GM23248 (cell line): Measurements from ENCODE around the gene CMSS1. TPM values are rescaled to one million over a fixed set of nuclear protein-coding genes. Genes with fewer than 3 reads are reported as not detected.

ENCODE experiments used
- DNase-seq: peaks from one replicate; pipeline ENCODE4 v3.0.0-alpha.2; 2015
- H2AFZ ChIP-seq: fragments of 200-600 bp; sonication (generic); 2 replicates; pipeline ENCODE4 v1.6.1; 2016; ENCODE audit warnings: antibody characterized with exemption
- H3F3A ChIP-seq: fragments of 200-600 bp; sonication (generic); 2 replicates; pipeline ENCODE4 v1.6.1; 2016; ENCODE audit warnings: mild to moderate bottlenecking, antibody characterized with exemption, mixed run types; ENCODE audit not compliant: insufficient read depth
- H3K27ac ChIP-seq: fragments of 200-600 bp; sonication (generic); 2 replicates; pipeline ENCODE4 v1.5.1; 2016; ENCODE audit warnings: mild to moderate bottlenecking
- H3K27me3 ChIP-seq: fragments of 200-600 bp; sonication (generic); replicated peaks from 2 replicates; pipeline ENCODE4 v1.6.1; 2016; ENCODE audit warnings: mild to moderate bottlenecking; ENCODE audit not compliant: insufficient read depth
- H3K36me3 ChIP-seq: fragments of 200-600 bp; sonication (generic); 2 replicates; pipeline ENCODE4 v1.6.1; 2016; ENCODE audit warnings: low read depth, mild to moderate bottlenecking
- H3K4me1 ChIP-seq: fragments of 200-600 bp; sonication (generic); 2 replicates; pipeline ENCODE4 v1.6.1; 2016; ENCODE audit warnings: mild to moderate bottlenecking; ENCODE audit not compliant: insufficient read depth
- H3K4me2 ChIP-seq: fragments of 200-600 bp; sonication (generic); one replicate; pipeline ENCODE4 v1.6.1; 2016; ENCODE audit warnings: mild to moderate bottlenecking; ENCODE audit not compliant: unreplicated experiment
- H3K4me3 ChIP-seq: fragments of 200-600 bp; sonication (generic); 2 replicates; pipeline ENCODE4 v1.5.1; 2016; ENCODE audit warnings: mild to moderate bottlenecking
- H3K79me2 ChIP-seq: fragments of 200-600 bp; sonication (generic); 2 replicates; pipeline ENCODE4 v1.6.1; 2016; ENCODE audit warnings: mild to moderate bottlenecking; ENCODE audit not compliant: insufficient read depth
- H3K9ac ChIP-seq: fragments of 200-600 bp; sonication (generic); 2 replicates; pipeline ENCODE4 v1.6.1; 2016; ENCODE audit warnings: mild to moderate bottlenecking
- H3K9me2 ChIP-seq: fragments of 200-600 bp; sonication (generic); 2 replicates; pipeline ENCODE4 v1.6.1; 2016; ENCODE audit warnings: mixed run types, mild to moderate bottlenecking, moderate library complexity; ENCODE audit not compliant: insufficient read depth
- H3K9me3 ChIP-seq: fragments of 200-600 bp; sonication (generic); one replicate; pipeline ENCODE4 v1.6.1; 2017; ENCODE audit warnings: low read depth
- H4K20me1 ChIP-seq: fragments of 200-600 bp; sonication (generic); 2 replicates; pipeline ENCODE4 v1.6.0; 2016; ENCODE audit not compliant: insufficient read depth
- EZH2 ChIP-seq: fragments of 200-600 bp; sonication (generic); IDR thresholded peaks from 2 replicates; pipeline ENCODE4 v1.6.1; 2018; ENCODE audit warnings: antibody characterized with exemption, mild to moderate bottlenecking; ENCODE audit not compliant: insufficient read depth, poor library complexity, severe bottlenecking
- EZH2phosphoT487 ChIP-seq: fragments of 200-600 bp; sonication (generic); IDR thresholded peaks from 2 replicates; pipeline ENCODE4 v1.6.1; 2018; ENCODE audit warnings: antibody characterized with exemption, moderate library complexity, mild to moderate bottlenecking, low read depth; ENCODE audit not compliant: insufficient read depth
- WGBS, 2 experiments: methylation state at CpG; one replicate each; pipeline ENCODE4 v1.1.6; 2015 to 2017; ENCODE audit warnings: low lambda C conversion rate in 2 of 2, low coverage in 1 of 2; ENCODE audit errors: missing lambda C conversion rate in 2 of 2; 5-methylcytosine and 5-hydroxymethylcytosine counted together
- in situ Hi-C: fragments of 300-500 bp; cut with MboI; formaldehyde crosslinking; loops from 2 replicates; pipeline ENCODE4 v1.15.0; 2020
- polyA plus RNA-seq: library from polyadenylated mRNA; unstranded; fragments of >200 nt; fragmentation: Nextera tagmentation; extraction: Ambion mirVana; gene quantifications from 2 replicates; pipeline ENCODE4 v1.2.1, GENCODE V29; 2016
- total RNA-seq: library from RNA; depleted of rRNA; stranded (reverse); fragments of >200 nt; shearing (Covaris generic); gene quantifications from 2 replicates; pipeline ENCODE4 v1.2.3, GENCODE V29; 2014

Gene CMSS1
- total and polyA plus RNA-seq, 2 experiments from 2014 or later: 17.2 to 26.6 TPM

GRCh38 chr3:99803297-99803696 lies 14.4 kb upstream of the CMSS1 start:
- H3K36me3 ChIP-seq: no peaks in the 10 kb centered on the region
- H3K9me3 ChIP-seq: no peaks in the 10 kb centered on the region
- H4K20me1 ChIP-seq: no peaks in the 10 kb centered on the region
- no peak overlapping the region for H3K27ac ChIP-seq
- H3K4me1 ChIP-seq: no peaks in the 10 kb centered on the region
- no peak for DNase-seq
- no peaks in the 10 kb centered on the region for H3K9me2 ChIP-seq
- 9 to 17% methylated on average over 1 of the region's 1 CpG for WGBS, 2 experiments
- TF ChIP-seq EZH2phosphoT487: no peak
- TF ChIP-seq EZH2: no peak
- H3K9ac ChIP-seq: no peak overlapping the region
- H3K4me2 ChIP-seq: no peak overlapping the region
- 0 out of 2 replicates have a peak, but pooled peaks cover 3% of the 10 kb centered on the region for H3F3A ChIP-seq
- no peak overlapping the region for H3K4me3 ChIP-seq
- H3K27me3 ChIP-seq: no peaks in the 10 kb centered on the region
- H3K79me2 ChIP-seq: no peaks in the 10 kb centered on the region
- in situ Hi-C loops: no loop called here
- no peak overlapping the region for H2AFZ ChIP-seq

GRCh38 chr3:99805160-99805559 lies 12.5 kb upstream of the CMSS1 start:
- no peaks in the 10 kb centered on the region for H3K9me3 ChIP-seq
- H3K79me2 ChIP-seq: no peaks in the 10 kb centered on the region
- no peaks in the 10 kb centered on the region for H3K9me2 ChIP-seq
- no peak overlapping the region for H3K9ac ChIP-seq
- H3K36me3 ChIP-seq: no peaks in the 10 kb centered on the region
- in situ Hi-C loops: no loop called here
- H3K4me1 ChIP-seq: no peaks in the 10 kb centered on the region
- TF ChIP-seq EZH2phosphoT487 (no peak), EZH2 (no peak)
- no peak overlapping the region for H2AFZ ChIP-seq
- no peaks in the 10 kb centered on the region for H3K27me3 ChIP-seq
- H3K4me2 ChIP-seq: no peak overlapping the region
- H3K4me3 ChIP-seq: no peak overlapping the region
- H3K27ac ChIP-seq: no peak overlapping the region
- no peak for DNase-seq
- no peaks in the 10 kb centered on the region for H4K20me1 ChIP-seq
- 0 out of 2 replicates have a peak, but pooled peaks cover 3% of the 10 kb centered on the region for H3F3A ChIP-seq
- WGBS, 2 experiments: 54 to 59% methylated on average over 2 of the region's 2 CpGs

DNA sequence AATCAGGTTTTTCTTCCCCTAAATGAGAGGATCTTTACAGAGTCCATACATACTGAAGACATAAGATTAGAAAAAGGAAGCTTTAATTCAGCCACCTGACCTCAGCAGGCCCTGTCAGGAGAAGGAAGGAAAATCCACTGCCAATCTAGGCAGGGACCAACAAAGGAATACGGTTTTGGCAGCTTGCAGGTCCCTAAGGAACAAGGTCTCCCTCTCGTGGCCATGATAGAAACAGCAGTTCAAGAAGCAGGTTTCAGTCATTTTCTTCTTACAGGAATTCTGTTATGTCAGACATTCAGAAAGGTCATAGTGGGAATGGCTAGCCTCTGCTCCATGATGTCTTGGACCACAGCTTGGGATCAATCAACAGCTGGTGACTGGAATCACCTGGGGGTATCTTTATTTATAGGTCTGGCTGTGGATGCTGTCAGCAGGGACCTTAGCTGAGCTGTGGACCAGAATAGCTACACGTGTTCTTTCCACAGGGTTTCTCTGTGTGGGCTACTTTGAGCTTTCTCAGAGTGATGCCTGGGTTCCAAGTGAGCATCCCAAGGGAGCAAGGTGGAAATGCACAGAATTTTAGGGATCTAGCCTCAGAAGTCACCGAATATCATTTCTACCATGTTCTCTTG lies 9.4 kb upstream of the CMSS1 start:
- no peaks in the 10 kb centered on the region for H3K9me2 ChIP-seq
- in situ Hi-C loops: no loop called here
- no peak overlapping the region for H3K4me2 ChIP-seq
- WGBS, 2 experiments: 48 to 54% methylated on average over 4 of the region's 4 CpGs
- DNase-seq: peak; percentile 80
- H3K36me3 ChIP-seq: no peaks in the 10 kb centered on the region
- H3K79me2 ChIP-seq: no peaks in the 10 kb centered on the region
- H3K27ac ChIP-seq: no peak overlapping the region
- no peak overlapping the region for H3K9ac ChIP-seq
- no peaks in the 10 kb centered on the region for H3K9me3 ChIP-seq
- H3K4me3 ChIP-seq: no peak overlapping the region
- H3K27me3 ChIP-seq: no peaks in the 10 kb centered on the region
- no peaks in the 10 kb centered on the region for H3K4me1 ChIP-seq
- no peak overlapping the region for H2AFZ ChIP-seq
- TF ChIP-seq EZH2: no peak
- no peak for TF ChIP-seq EZH2phosphoT487
- 0 out of 2 replicates have a peak, but pooled peaks cover 3% of the 10 kb centered on the region for H3F3A ChIP-seq
- no peaks in the 10 kb centered on the region for H4K20me1 ChIP-seq

- no peaks in the 10 kb centered on the region for H3K36me3 ChIP-seq
- WGBS, 2 experiments: 49 to 52% methylated on average over 2 of the region's 2 CpGs
- in situ Hi-C loops: no loop called here
- no peaks in the 10 kb centered on the region for H3K79me2 ChIP-seq
- H3K9ac ChIP-seq: no peak overlapping the region
- H3K9me2 ChIP-seq: no peaks in the 10 kb centered on the region
- H4K20me1 ChIP-seq: no peaks in the 10 kb centered on the region
- no peaks in the 10 kb centered on the region for H3K27me3 ChIP-seq
- no peaks in the 10 kb centered on the region for H3K4me1 ChIP-seq
- no peaks in the 10 kb centered on the region for H3K9me3 ChIP-seq
- H3K27ac ChIP-seq: no peak overlapping the region
- H3K4me3 ChIP-seq: no peak overlapping the region
- TF ChIP-seq EZH2 (no peak), EZH2phosphoT487 (no peak)
- H2AFZ ChIP-seq: no peak overlapping the region
- H3K4me2 ChIP-seq: no peak overlapping the region
- DNase-seq: no peak
- H3F3A ChIP-seq: 0 out of 2 replicates have a peak, but pooled peaks cover 3% of the 10 kb centered on the region
Measured at GRCh38 chr3:99809565-99809964, 8.1 kb upstream of the CMSS1 start.

- H4K20me1 ChIP-seq: no peaks in the 10 kb centered on the region
- H3K9ac ChIP-seq: no peak overlapping the region
- in situ Hi-C loops: no loop called here
Measured at GRCh38 chr3:99810403-99810802, 7.3 kb upstream of the CMSS1 start.

More at GRCh38 chr3:99810403-99810802, 7.3 kb upstream of the CMSS1 start:
- Histone ChIP-seq H3K9me3 (no peaks in the 10 kb centered on the region), H3K79me2 (no peaks in the 10 kb centered on the region), H3K4me1 (no peaks in the 10 kb centered on the region), H3K27me3 (no peaks in the 10 kb centered on the region), H3K4me3 (no peak overlapping the region), H3F3A (0 out of 2 replicates have a peak, but pooled peaks cover 3% of the 10 kb centered on the region), H2AFZ (no peak overlapping the region), H3K4me2 (no peak overlapping the region), H3K36me3 (no peaks in the 10 kb centered on the region), H3K9me2 (no peaks in the 10 kb centered on the region), H3K27ac (no peak overlapping the region)
- TF ChIP-seq EZH2: no peak
- TF ChIP-seq EZH2phosphoT487: no peak
- WGBS, 2 experiments: 72 to 93% methylated on average over 1 of the region's 1 CpG
- no peak for DNase-seq
